Mesenchymal stem cell (in vitro differentiated cells and primary cell): Measurements from ENCODE around the gene RTN4IP1. TPM values are rescaled to one million over a fixed set of nuclear protein-coding genes. Genes with fewer than 3 reads are reported as not detected.
A peak's percentile ranks its signal among the peaks of the same experiment; 100 is the strongest.

Experiments
- DNase-seq: peaks from one replicate; pipeline ENCODE4 v3.0.0-alpha.2; 2013
- H2AFZ ChIP-seq: one replicate; pipeline ENCODE4 v1.6.1; 2013; ENCODE audit warnings: low read depth, mild to moderate bottlenecking, control low read depth, inconsistent platforms, low read length, moderate library complexity
- H2AK5ac ChIP-seq: 2 replicates; pipeline ENCODE4 v1.6.1; 2013; ENCODE audit warnings: low read length, moderate library complexity, mild to moderate bottlenecking, inconsistent platforms; ENCODE audit not compliant: severe bottlenecking
- H2BK120ac ChIP-seq: one replicate; pipeline ENCODE4 v1.6.1; 2013; ENCODE audit warnings: low read depth, mild to moderate bottlenecking, inconsistent platforms, low read length, moderate library complexity
- H2BK12ac ChIP-seq, 2 experiments: one replicate each; pipeline ENCODE4 v1.6.1; 2013; ENCODE audit warnings: inconsistent platforms in 2 of 2, low read length in 2 of 2, mild to moderate bottlenecking in 2 of 2, moderate library complexity in 2 of 2, control low read depth in 1 of 2
- H2BK15ac ChIP-seq: one replicate; pipeline ENCODE4 v1.6.1; 2013; ENCODE audit warnings: mild to moderate bottlenecking, low read depth, inconsistent platforms; ENCODE audit not compliant: poor library complexity, severe bottlenecking
- H2BK5ac ChIP-seq: 2 replicates; pipeline ENCODE4 v1.6.1; 2013; ENCODE audit warnings: low read depth, mild to moderate bottlenecking, low read length, control low read depth, inconsistent platforms; ENCODE audit not compliant: poor library complexity, severe bottlenecking
- H3K14ac ChIP-seq, 2 experiments: one replicate each; pipeline ENCODE4 v1.6.1; 2013; ENCODE audit warnings: inconsistent platforms in 2 of 2, low read length in 2 of 2, control low read depth in 1 of 2, mild to moderate bottlenecking in 1 of 2, moderate library complexity in 1 of 2
- H3K18ac ChIP-seq, 2 experiments: one replicate each; pipeline ENCODE4 v1.6.1; 2013; ENCODE audit warnings: inconsistent platforms in 2 of 2, low read length in 2 of 2, control low read depth in 1 of 2, low read depth in 1 of 2, mild to moderate bottlenecking in 1 of 2
- H3K23ac ChIP-seq, 2 experiments: one replicate each; pipeline ENCODE4 v1.6.1; 2013; ENCODE audit warnings: inconsistent platforms in 2 of 2, low read length in 2 of 2, mild to moderate bottlenecking in 2 of 2, moderate library complexity in 2 of 2, control low read depth in 1 of 2
- H3K27ac ChIP-seq: 2 replicates; pipeline ENCODE4 v1.5.1; 2013; ENCODE audit warnings: mild to moderate bottlenecking, moderate library complexity, low read length, control low read depth, inconsistent platforms; ENCODE audit not compliant: poor library complexity, severe bottlenecking
- H3K27me3 ChIP-seq, 2 experiments: 2 replicates each; pipeline versions ENCODE4 v1.6.1 to v1.7.0; 2013; ENCODE audit warnings: low read length in 2 of 2, mild to moderate bottlenecking in 2 of 2, moderate library complexity in 2 of 2, control low read depth in 1 of 2, inconsistent platforms in 1 of 2; ENCODE audit not compliant: control insufficient read depth in 1 of 2, insufficient read depth in 1 of 2
- H3K36me3 ChIP-seq, 2 experiments: 2 replicates each; pipeline versions ENCODE4 v1.6.1 to v1.7.0; 2013; ENCODE audit warnings: low read length in 2 of 2, control low read depth in 1 of 2, inconsistent platforms in 1 of 2, low read depth in 1 of 2, mild to moderate bottlenecking in 1 of 2; ENCODE audit not compliant: insufficient read depth in 2 of 2, control insufficient read depth in 1 of 2
- H3K4ac ChIP-seq, 2 experiments: one replicate each; pipeline ENCODE4 v1.6.1; 2013; ENCODE audit warnings: inconsistent platforms in 2 of 2, low read length in 2 of 2, mild to moderate bottlenecking in 2 of 2, moderate library complexity in 2 of 2, control low read depth in 1 of 2, low read depth in 1 of 2
- H3K4me1 ChIP-seq: 2 replicates; pipeline ENCODE4 v1.6.1; 2013; ENCODE audit warnings: low read depth, low read length, control low read depth; ENCODE audit not compliant: control insufficient read depth, insufficient read depth
- H3K4me2 ChIP-seq: 2 replicates; pipeline ENCODE4 v1.6.1; 2013; ENCODE audit warnings: low read length, mild to moderate bottlenecking, inconsistent platforms; ENCODE audit not compliant: poor library complexity, severe bottlenecking
- H3K4me3 ChIP-seq, 2 experiments: 2 replicates each; pipeline versions ENCODE4 v1.5.1 to v1.7.0; 2013; ENCODE audit warnings: low read length in 2 of 2, mild to moderate bottlenecking in 2 of 2, control low read depth in 1 of 2, low read depth in 1 of 2; ENCODE audit not compliant: insufficient read depth in 1 of 2
- H3K79me1 ChIP-seq: replicated peaks from 2 replicates; pipeline ENCODE4 v1.6.1; 2013; ENCODE audit warnings: mild to moderate bottlenecking, control low read depth, low read length, inconsistent platforms; ENCODE audit not compliant: poor library complexity, severe bottlenecking
- H3K9ac ChIP-seq: 2 replicates; pipeline ENCODE4 v1.7.0; 2013; ENCODE audit warnings: mild to moderate bottlenecking, low read length, moderate library complexity
- H3K9me3 ChIP-seq: 2 replicates; pipeline ENCODE4 v1.7.0; 2013; ENCODE audit warnings: mild to moderate bottlenecking, low read length; ENCODE audit not compliant: control insufficient read depth
- H4K8ac ChIP-seq: one replicate; pipeline ENCODE4 v1.6.1; 2013; ENCODE audit warnings: inconsistent platforms, mild to moderate bottlenecking, low read length, moderate library complexity
- H4K91ac ChIP-seq: one replicate; pipeline ENCODE4 v1.6.1; 2013; ENCODE audit warnings: mild to moderate bottlenecking, low read length, inconsistent platforms
- WGBS: methylation state at CpG from one replicate; pipeline ENCODE4 v1.1.7; 2013; ENCODE audit warnings: mixed read lengths; 5-methylcytosine and 5-hydroxymethylcytosine counted together
- small RNA-seq: library from polyadenylated mRNA; stranded (forward); fragments of <200 nt; extraction: miRNeasy Mini kit (QIAGEN cat#:217004); gene quantifications from one replicate; pipeline ENCODE3, GENCODE V24; 2013; ENCODE audit warnings: low read depth

RTN4IP1 gene

DNA sequence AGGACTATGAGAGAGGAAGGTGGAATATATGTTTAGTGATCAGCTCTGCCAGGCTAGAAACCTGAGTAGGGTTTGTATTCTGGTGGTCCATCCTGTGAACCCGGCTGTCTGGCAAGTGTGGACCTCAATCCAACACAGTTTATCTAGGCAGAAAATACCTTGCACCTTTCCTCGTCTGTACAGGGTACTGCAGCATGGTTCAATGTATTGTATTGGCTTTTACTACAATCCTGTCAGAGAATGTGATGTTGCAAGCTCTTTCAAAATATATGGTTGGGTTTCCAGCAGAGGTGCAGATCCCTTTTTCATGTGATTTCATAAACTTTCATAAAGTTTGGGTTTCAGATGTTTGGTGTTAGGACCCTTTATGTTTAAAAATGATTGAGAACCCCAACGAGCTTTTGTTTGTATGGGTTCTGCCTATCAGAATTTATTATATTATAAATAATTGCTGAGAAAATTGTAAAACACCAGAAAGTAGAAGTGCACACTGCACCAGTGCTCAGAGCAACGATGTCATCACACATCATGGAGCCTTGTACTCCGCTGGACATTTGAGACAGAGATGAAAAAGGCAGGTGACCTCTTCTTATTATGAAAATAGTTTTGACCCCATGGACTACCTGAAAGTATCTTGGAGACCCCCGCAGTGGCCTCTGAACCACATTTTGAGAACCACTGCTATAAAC is 106.6 kb downstream of the RTN4IP1 start:
- H3K14ac ChIP-seq, result no peak overlapping the region
- no peak overlapping the region for H2BK120ac ChIP-seq
- no peak overlapping the region for H3K4me2 ChIP-seq
- no peak overlapping the region for H4K91ac ChIP-seq
- no peak overlapping the region for H2BK5ac ChIP-seq
- H3K9ac ChIP-seq, result peak overlapping the region; percentile 22
- no peak overlapping the region for H2AFZ ChIP-seq
- H3K23ac ChIP-seq, result peak overlapping the region in 1 of 2 experiments; percentile 83
- H4K8ac ChIP-seq, result no peak overlapping the region
- H3K27ac ChIP-seq, result no peak overlapping the region
- H3K4me1 ChIP-seq, result peaks cover 8% of the 10 kb centered on the region
- H3K79me1 ChIP-seq, result no peaks in the 10 kb centered on the region
- DNase-seq, result no peak
- H3K18ac ChIP-seq, result no peak overlapping the region
- H2AK5ac ChIP-seq, result no peak overlapping the region
- H3K9me3 ChIP-seq, result no peaks in the 10 kb centered on the region
- H3K36me3 ChIP-seq, result peaks cover 0 to 20% of the 10 kb centered on the region in 2 experiments
- no peak overlapping the region for H3K4me3 ChIP-seq
- H3K27me3 ChIP-seq, result no peaks in the 10 kb centered on the region
- no peak overlapping the region for H2BK12ac ChIP-seq
- peak overlapping the region in 1 of 2 experiments; percentile 4 for H3K4ac ChIP-seq
- 99% methylated on average over 4 of the region's 6 CpGs for WGBS
- H2BK15ac ChIP-seq, result no peak overlapping the region

Small RNAs within 50 kb of the gene (small RNA-seq; reads per million reads assigned to genes)
- gene RNU6-527P, result not detected
